HG02981 (cell line): ENCODE data around the gene BUD13.

Experiments
- ATAC-seq: cut with Tn5 transposase; IDR thresholded peaks from one replicate; pipeline ENCODE4 v1.9.1; 2021; ENCODE audit warnings: mild to moderate bottlenecking, moderate library complexity; ENCODE audit not compliant: unreplicated experiment

Gene BUD13

GRCh38 chr11:116720895-116721294 is 51.9 kb downstream of the BUD13 start:
- ATAC-seq = no peak

GRCh38 chr11:116718955-116719501 is 53.8 kb downstream of the BUD13 start:
- no peak for ATAC-seq

GRCh38 chr11:116716621-116717020 is 56.2 kb downstream of the BUD13 start:
- ATAC-seq = no peak

- ATAC-seq = no peak
Measured at GRCh38 chr11:116715383-116715782, 57.4 kb downstream of the BUD13 start.

DNA sequence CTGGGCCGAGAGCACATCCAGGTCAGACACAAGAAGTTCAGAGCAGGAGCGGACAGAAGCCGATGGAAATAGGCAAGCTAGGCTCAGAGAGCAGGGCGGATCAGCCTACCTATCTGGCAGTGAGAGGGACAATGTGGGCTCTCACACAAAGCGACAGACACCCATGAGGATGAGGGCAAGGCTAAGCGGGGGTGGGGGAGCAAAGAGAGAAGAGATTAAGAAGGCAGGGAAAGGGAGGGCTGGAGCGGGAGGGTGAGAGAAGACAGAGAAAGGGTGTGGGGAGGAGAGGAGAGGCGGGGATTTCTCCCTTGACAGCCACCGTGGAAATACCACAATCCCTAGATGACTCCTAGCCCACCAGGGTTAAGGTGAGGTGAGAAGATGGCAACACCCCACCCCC is 57.9 kb downstream of the BUD13 start:
- ATAC-seq = no peak

DNA sequence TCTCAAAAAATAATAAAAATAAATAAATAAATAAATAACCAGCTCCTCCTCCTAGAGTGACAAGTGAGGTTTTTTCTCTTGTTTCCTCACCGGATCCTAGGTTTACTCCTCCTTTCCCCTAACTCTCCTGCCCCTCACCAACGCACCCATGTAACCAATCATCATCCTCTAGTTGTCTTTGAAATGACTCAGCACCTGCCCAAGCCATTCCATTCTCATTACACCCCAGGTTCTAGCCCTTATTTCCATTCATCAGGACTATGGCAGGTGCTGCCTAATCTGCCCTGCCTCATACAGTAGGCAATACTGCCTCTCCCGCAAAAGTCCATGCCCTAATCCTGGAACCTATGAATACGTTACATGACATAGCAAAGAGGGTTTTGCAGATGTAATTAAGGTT is 60.4 kb downstream of the BUD13 start:
- ATAC-seq = no peak

DNA sequence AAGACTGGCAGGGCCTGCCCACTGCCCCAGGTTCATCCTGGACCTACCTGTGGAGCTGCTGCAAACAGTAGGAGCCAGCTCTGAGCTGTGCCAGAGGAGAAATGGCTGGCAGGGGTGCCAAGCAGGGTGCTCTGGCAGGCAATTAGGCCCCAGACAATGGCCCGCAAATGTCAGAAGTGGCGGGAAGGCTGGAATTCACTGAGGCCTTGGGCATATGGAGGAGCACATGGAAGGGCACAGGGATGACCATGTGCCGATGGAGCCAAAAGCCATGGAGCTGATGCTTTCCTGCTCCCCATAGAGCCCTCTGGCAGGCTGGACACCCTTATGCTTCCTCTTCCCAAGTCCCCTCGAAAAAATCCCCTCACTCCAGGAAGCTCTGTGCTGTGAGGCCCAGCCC is 62.0 kb downstream of the BUD13 start:
- ATAC-seq = no peak

GRCh38 chr11:116710001-116710674 is 62.6 kb downstream of the BUD13 start:
- ATAC-seq = no peak

GRCh38 chr11:116707746-116708145 is 65.0 kb downstream of the BUD13 start:
- no peak for ATAC-seq

GRCh38 chr11:116707161-116707629 is 65.6 kb downstream of the BUD13 start:
- ATAC-seq = no peak

DNA sequence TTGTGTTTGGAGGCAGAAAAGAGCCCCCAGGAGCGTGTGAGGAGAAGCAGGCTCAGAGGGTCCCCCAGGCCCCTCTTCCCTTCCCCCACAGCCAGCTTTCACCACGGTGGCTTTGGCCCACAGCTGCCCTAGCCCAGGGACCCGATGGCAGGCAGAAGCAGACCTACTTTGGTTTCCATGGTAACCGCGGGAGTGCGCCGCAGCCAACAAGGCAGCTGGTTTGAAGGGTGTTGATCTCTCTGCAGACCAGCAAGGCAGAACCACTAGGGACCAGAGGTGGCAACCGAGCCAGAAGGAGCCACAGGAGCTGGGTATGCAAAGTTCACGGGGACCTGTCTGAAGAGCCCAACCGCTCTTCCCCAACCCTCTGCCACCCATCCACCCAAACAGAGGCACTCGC is 69.4 kb downstream of the BUD13 start:
- no peak for ATAC-seq

GRCh38 chr11:116702772-116703385 is 69.9 kb downstream of the BUD13 start:
- ATAC-seq = no peak

GRCh38 chr11:116701876-116702275 is 70.9 kb downstream of the BUD13 start:
- ATAC-seq = no peak

DNA sequence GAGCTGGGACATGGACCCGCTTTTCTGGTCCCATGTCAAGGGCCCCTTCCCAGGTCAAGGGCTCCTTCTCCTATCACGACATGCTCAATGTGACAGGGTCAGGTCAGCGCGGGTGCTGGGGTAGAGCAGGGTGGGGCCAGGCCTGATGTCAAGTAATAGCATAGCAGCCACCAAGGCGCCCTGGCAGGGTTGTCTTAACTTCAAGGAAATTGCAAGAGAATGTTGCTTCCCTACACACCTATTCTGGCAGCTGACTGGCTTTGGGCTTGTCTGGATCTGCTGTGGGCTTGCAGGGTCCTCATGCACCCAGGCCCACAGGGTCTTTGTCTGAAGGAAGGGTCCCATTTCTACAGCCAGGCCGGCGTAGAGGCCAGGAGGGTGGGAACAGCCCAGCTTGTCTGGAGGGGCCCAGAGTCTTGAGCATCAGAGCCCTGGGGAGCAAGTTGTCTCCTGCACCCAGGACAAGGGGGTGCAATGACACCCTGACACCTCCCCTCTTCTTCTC is 71.4 kb downstream of the BUD13 start:
- ATAC-seq = no peak

GRCh38 chr11:116700586-116701220 is 72.1 kb downstream of the BUD13 start:
- no peak for ATAC-seq
